K562 (cell line): ENCODE results near the gene GARIN5B. TPM values are rescaled to one million over a fixed set of nuclear protein-coding genes. Genes with fewer than 3 reads are reported as not detected.

Source experiments
- BRF1 ChIP-seq: IDR thresholded peaks from 3 replicates; pipeline ENCODE4 v1.6.1; 2011; ENCODE audit warnings: borderline replicate concordance, mild to moderate bottlenecking; ENCODE audit not compliant: insufficient read length; ENCODE audit errors: extremely low read depth
- CAMTA2 ChIP-seq: fragments of 250-450 bp; sonication (Bioruptor Pico); conservative IDR thresholded peaks from 2 replicates; pipeline ENCODE4 v1.5.1; 2022
- CTBP1 ChIP-seq: fragments of 450-650 bp; IDR thresholded peaks from 2 replicates; pipeline ENCODE4 v1.6.1; 2016; ENCODE audit warnings: borderline replicate concordance
- E2F1 ChIP-seq: sonication (generic); formaldehyde crosslinking; IDR thresholded peaks from 2 replicates; pipeline ENCODE4 v1.8.1; 2023; ENCODE audit warnings: mild to moderate bottlenecking, missing genetic modification reagents, moderate library complexity
- ELK1 ChIP-seq: sonication (generic); formaldehyde crosslinking; IDR thresholded peaks from 2 replicates; pipeline ENCODE4 v1.8.1; 2022; ENCODE audit warnings: missing genetic modification reagents
- ELK3 ChIP-seq: fragments of 450-650 bp; formaldehyde crosslinking; IDR thresholded peaks from 2 replicates; pipeline ENCODE4 v1.4.0; 2020; ENCODE audit warnings: mild to moderate bottlenecking
- GTF3C2 ChIP-seq: IDR thresholded peaks from 3 replicates; pipeline ENCODE4 v1.6.1; 2011; ENCODE audit warnings: borderline replicate concordance, mild to moderate bottlenecking, moderate library complexity; ENCODE audit not compliant: insufficient read length; ENCODE audit errors: extremely low read depth
- JUN ChIP-seq, 2 experiments: sonication (generic) in 1 of 2; formaldehyde crosslinking in 1 of 2; IDR thresholded peaks; 2 replicates each; pipeline versions ENCODE4 v1.6.1 to v1.8.0; 2012 to 2022; ENCODE audit warnings: borderline replicate concordance in 2 of 2, mild to moderate bottlenecking in 2 of 2, improper control_type of control experiment in 1 of 2, low read depth in 1 of 2, low read length in 1 of 2, missing genetic modification reagents in 1 of 2
- MTA2 ChIP-seq: fragments of 450-650 bp; IDR thresholded peaks from 2 replicates; pipeline ENCODE4 v1.6.1; 2016; ENCODE audit warnings: low read depth
- OTX1 ChIP-seq: fragments of 450-650 bp; formaldehyde crosslinking; IDR thresholded peaks from 2 replicates; pipeline ENCODE4 v1.4.0; 2022; ENCODE audit warnings: mild to moderate bottlenecking
- PTRF ChIP-seq: fragments of 450-650 bp; IDR thresholded peaks from 2 replicates; pipeline ENCODE4 v1.6.1; 2016; ENCODE audit warnings: mild to moderate bottlenecking, missing genetic modification characterization, missing compliant biosample characterization
- SRSF3 ChIP-seq: fragments of 200-400 bp; formaldehyde crosslinking; IDR thresholded peaks from 2 replicates; pipeline ENCODE4 v1.6.1; 2016; ENCODE audit warnings: mild to moderate bottlenecking, low read length, moderate library complexity; ENCODE audit not compliant: insufficient read depth
- TEAD1 ChIP-seq, 2 experiments: fragments of 450-650 bp in 1 of 2; sonication (generic) in 1 of 2; formaldehyde crosslinking; IDR thresholded peaks; 2 replicates each; pipeline versions ENCODE4 v1.4.0 to v1.8.0; 2020 to 2022; ENCODE audit warnings: mild to moderate bottlenecking in 2 of 2, missing genetic modification reagents in 1 of 2
- ZKSCAN1 ChIP-seq: fragments of 150-350 bp; IDR thresholded peaks from 2 replicates; pipeline ENCODE4 v1.6.1; 2016; ENCODE audit warnings: low read depth, low read length
- ZNF354B ChIP-seq: fragments of 250-450 bp; sonication (Bioruptor Pico); IDR thresholded peaks from 2 replicates; pipeline ENCODE4 v1.4.0; 2020
- ZNF518B ChIP-seq: fragments of 250-450 bp; sonication (Bioruptor Pico); IDR thresholded peaks from 2 replicates; pipeline ENCODE4 v1.5.0; 2021; ENCODE audit warnings: mild to moderate bottlenecking, moderate library complexity
- polyA plus RNA-seq, 8 experiments: library from polyadenylated mRNA; depleted of rRNA in 4 of 8; stranded (reverse) in 5 of 8; unstranded in 3 of 8; fragments of >200 nt; fragmentation: Nextera tagmentation in 2 of 8; fragmentation: Illumina TruSeq in 1 of 8; extraction: Ambion mirVana in 2 of 8; extraction: Trizol in 1 of 8; gene quantifications; 2 replicates each; pipeline versions ENCODE4 v1.2.1 to v1.2.3, GENCODE V29; 2011 to 2014; ENCODE audit warnings: inconsistent platforms in 1 of 8, missing spikeins in 1 of 8
- total RNA-seq, 7 experiments: library from RNA; depleted of rRNA in 6 of 7; stranded (reverse); fragments of >200 nt in 6 of 7; fragmentation: Illumina TruSeq in 2 of 7; extraction: Trizol in 2 of 7; gene quantifications; 2 replicates each; pipeline versions ENCODE4 v1.2.1 to v1.2.3, GENCODE V29; 2011 to 2021; ENCODE audit warnings: low replicate concordance in 1 of 7

Gene GARIN5B
- total and polyA plus RNA-seq, 9 of the 15 experiments (the other 6 are each of a cell fraction or from before 2014, with no cell fraction given), result not detected

GRCh38 chr19:55385724-55386492 is 22.8 kb upstream of the GARIN5B start, which contains the start of gene RPL28 (continued):
- no peak for TF ChIP-seq ZNF518B (CRISPR knock-in tag)
- 0 out of 2 replicates have a peak, but pooled peaks have one; percentile 44 for TF ChIP-seq CAMTA2 (CRISPR knock-in tag)
- 0 out of 2 replicates have a peak, but pooled peaks have one; percentile 10 for TF ChIP-seq JUN (IDR thresholded peaks at IDR 0.05; ENCODE audit: borderline replicate concordance, low read depth, low read length)
- TF ChIP-seq JUN (CRISPR knock-in tag; IDR thresholded peaks at IDR 0.05; ENCODE audit: borderline replicate concordance), result no peak
- TF ChIP-seq BRF1, result no peak
- TF ChIP-seq OTX1, result 0 out of 2 replicates have a peak, but pooled peaks have one; percentile 52
- no peak for TF ChIP-seq PTRF (tag)
- TF ChIP-seq ZNF354B (CRISPR knock-in tag), result no peak
- TF ChIP-seq ELK3 (CRISPR knock-in tag), result no peak
- no peak for TF ChIP-seq GTF3C2
- TF ChIP-seq CTBP1, result peak; percentile 26; the same call in 1 of the 2 replicates
- TF ChIP-seq MTA2, result no peak
- TF ChIP-seq E2F1 (CRISPR knock-in tag), result 0 out of 2 replicates have a peak, but pooled peaks have one; percentile 32
- TF ChIP-seq TEAD1 (CRISPR knock-in tag; IDR thresholded peaks at IDR 0.05), result peak in 1 of 2 experiments; percentile 61; a peak in 1 of 4 replicates
- no peak for TF ChIP-seq ZKSCAN1
- TF ChIP-seq SRSF3, result no peak
- no peak for TF ChIP-seq ELK1 (CRISPR knock-in tag)
